HG02623 (cell line): Measurements from ENCODE around the gene FANCE.

ENCODE experiments used
- ATAC-seq: cut with Tn5 transposase; IDR thresholded peaks from one replicate; pipeline ENCODE4 v1.9.1; 2021; ENCODE audit warnings: moderate library complexity; ENCODE audit not compliant: unreplicated experiment

The FANCE gene

GRCh38 chr6:35483490-35483889 is 31.4 kb downstream of the FANCE start:
- no peak for ATAC-seq

- no peak for ATAC-seq
These were observed 31.9 kb downstream of the FANCE start for GRCh38 chr6:35483893-35484645.

- ATAC-seq, result no peak
These were observed 32.8 kb downstream of the FANCE start for GRCh38 chr6:35484921-35485392.

GRCh38 chr6:35485402-35485877 is 33.3 kb downstream of the FANCE start:
- ATAC-seq, result no peak

- no peak for ATAC-seq
These were observed 34.1 kb downstream of the FANCE start for GRCh38 chr6:35486005-35486925.

GRCh38 chr6:35487658-35488516 is 35.7 kb downstream of the FANCE start:
- ATAC-seq, result no peak

- ATAC-seq, result no peak
These were observed 36.4 kb downstream of the FANCE start for GRCh38 chr6:35488517-35488862.

GRCh38 chr6:35489066-35489465 is 36.9 kb downstream of the FANCE start:
- ATAC-seq, result no peak

- no peak for ATAC-seq
These were observed 38.1 kb downstream of the FANCE start for GRCh38 chr6:35489995-35490791.

GRCh38 chr6:35490821-35491557 is 38.9 kb downstream of the FANCE start:
- no peak for ATAC-seq

- ATAC-seq, result no peak
These were observed 39.6 kb downstream of the FANCE start for GRCh38 chr6:35491558-35492257.

- no peak for ATAC-seq
These were observed 40.3 kb downstream of the FANCE start for GRCh38 chr6:35492258-35492973.

- ATAC-seq, result no peak
These were observed 40.8 kb downstream of the FANCE start for GRCh38 chr6:35492974-35493284.

GRCh38 chr6:35493307-35493983 is 41.3 kb downstream of the FANCE start:
- no peak for ATAC-seq

- no peak for ATAC-seq
These were observed 42.0 kb downstream of the FANCE start for GRCh38 chr6:35494161-35494563.

GRCh38 chr6:35495258-35496035 is 43.3 kb downstream of the FANCE start:
- ATAC-seq, result no peak
